NCI-H524 (cell line): ENCODE results near the gene NIPAL3.

Source experiments
- DNase-seq, 2 experiments: peaks; one replicate each; lab custom pipeline; 2025; lab: John Stamatoyannopoulos, UW

NIPAL3 gene

DNA sequence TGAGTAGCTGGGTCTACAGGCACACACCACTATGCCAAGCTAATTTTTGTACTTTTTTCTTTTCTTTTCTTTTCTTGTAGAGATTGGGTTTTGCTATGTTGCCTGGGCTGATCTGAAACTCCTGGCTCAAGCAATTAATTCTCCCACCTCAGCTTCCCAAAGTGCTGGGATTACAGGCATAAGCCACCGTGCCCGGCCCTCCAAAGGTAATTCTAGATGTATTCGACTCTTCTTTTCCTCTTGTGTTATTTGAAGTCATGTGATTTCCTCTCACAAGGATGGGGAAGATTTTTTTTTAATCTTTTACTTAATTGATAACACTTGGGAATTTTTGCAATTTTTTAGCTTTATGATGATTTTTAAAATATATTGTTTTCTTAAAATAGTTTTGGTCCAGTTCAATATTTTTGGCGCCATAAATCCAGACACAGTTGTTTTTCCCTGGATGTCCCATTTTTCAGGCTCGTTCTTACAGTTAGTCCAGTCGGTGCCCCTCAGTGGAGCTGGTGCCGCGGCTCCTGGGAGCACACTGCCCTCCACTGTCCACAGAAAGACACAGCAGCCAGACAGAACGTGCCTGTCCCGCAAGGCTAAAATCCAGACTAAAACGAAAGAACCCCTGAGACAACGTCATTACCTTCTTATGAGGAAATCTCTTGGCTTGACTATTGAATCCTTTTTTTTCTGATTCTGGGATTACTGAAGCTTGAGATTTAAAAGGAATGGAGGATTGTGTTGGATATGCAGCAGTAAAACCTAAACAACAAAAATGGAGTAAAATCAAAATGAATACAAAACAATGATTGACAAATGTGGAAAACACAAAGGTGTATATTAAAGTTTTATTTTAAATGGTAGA lies 24.4 kb upstream of the NIPAL3 start:
- DNase-seq = peak; percentile 60 to 75

DNA sequence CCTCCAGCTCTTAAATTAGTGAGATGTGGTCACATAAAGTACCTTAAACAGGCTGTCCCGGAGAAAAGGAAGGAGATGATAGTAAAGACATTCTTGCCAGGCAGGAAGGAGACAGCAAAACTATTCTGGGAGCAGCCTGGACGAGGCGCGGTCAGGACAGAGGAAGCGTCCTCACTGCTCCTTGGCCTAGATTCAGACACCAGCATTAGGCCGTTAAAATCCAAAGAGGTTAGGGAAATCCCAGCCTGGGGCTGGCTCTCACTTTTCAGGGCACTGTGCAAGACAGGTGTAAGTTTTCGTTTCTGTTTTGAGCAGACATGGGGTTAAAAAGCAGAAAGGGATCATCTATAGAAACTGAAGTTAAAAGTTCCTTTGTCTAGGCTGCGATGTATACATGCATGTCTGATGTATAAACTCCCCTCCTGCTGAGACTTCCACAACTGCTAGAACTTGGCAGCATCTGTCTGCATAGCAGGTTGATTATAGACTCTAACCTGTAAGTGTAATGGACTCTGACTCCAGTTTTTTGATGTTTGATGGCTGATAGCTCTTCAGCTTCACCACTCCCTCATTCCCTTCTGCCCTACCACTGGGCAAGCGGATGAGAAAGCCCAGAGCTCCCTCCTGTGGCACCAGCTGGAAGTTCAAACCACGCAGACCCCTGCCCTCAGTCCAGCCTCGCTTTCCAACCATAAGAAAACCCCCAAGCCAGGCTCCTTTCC lies 23.6 kb upstream of the NIPAL3 start:
- peak in 1 of 2 experiments; percentile 58 for DNase-seq

DNA sequence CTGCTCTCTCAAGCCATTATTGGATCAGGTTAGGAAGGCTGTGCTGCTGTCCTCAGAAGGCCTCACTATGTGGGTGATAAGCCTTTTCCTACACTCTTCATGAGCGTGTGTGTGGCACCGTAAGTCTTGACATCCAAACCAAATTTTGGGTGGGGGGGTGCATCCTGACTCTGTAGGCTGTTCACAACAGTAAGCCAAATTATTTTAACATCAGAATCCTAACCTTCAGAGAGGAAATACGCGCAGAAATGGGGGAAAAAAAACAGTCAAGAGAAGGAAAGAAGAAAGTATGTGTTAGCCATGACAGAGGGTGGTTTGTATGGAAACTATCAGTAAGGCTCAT lies 23.0 kb upstream of the NIPAL3 start:
- no peak for DNase-seq

DNA sequence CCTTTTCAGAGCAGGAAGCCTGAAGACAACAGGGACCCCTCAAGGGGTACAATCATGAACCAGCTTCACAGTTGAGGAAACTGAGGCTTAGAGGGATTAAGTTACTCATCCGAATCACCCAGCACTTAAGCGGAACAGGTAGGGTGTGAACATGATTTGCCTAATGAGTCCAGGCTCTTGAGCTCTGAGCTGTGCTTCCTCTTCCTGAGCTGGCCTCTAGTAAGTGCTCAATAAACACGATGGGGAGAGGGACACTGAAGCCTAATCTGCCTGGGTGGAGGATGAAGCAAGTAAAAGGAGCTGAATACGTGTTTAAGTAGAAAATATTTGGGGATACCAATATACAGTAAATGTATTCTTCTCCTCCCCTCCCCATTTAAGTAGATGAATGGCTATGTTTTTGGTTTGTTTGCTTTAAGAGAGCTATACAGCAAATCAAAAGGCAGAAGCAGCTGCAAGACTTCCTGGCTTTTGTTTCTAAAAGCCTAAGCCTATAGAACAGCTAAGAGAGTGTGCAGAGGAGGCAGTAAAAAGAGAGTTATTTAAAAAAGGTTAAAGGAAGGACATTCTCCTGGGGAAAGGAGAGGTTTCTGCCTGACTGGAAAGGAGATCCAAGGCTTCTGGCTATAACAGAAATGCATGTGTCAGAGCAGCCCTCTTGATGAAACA lies 22.5 kb upstream of the NIPAL3 start:
- DNase-seq = no peak

DNA sequence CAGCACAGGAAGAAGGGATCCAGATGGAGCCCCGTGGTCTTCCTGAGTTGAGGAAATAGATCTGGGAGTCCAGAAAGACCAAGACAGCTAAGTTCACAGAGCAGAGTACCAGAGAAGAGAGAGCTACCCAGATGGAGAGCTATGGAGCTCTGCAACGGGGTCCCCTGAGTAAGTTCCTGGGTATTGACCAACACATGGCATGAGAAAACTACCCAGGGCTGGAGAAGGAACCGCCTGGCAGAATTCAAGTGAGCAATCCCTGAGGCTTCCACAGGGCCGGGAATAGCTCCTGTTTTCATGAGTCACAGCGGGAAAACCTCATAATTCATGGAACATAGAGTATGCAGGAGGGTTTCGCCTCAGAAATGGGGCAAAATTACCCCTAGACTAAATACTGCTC lies 21.7 kb upstream of the NIPAL3 start:
- no peak for DNase-seq

DNA sequence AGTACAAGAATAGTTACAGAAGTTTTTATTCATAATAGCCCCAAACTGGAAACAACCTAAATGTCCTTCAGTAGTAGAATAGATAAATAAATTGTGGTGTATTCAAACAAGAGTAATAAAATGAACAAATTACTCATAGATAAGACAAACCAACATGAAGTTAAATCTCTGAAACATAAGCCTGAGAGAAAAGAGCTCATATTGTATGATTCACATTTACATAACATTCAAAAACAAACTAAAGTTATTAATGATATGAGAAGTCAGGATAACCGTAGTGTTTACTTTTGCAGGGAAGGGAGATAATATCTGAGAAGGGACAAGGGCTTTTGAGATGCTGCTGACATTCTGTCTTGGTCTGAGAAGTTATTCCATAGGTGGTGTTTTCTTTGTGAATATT lies 15.5 kb upstream of the NIPAL3 start:
- DNase-seq = no peak

DNA sequence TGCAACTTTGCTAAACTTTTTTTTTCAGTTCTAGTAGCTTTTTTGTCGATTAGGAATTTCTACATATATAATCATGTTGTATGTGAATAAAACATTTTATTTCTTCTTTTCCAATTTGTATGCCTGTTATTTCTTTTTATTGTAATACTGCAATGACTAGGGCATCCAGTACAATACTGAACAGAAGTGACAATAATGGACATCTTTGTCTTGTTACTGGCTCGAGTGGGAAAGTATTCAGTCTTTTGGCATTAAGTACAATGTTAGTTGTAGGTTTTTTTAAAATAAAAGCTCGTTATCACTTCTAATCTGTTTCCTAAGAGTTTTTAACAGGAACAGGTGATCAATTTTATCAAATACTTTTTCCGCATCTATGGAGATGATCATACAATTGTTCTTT lies 11.8 kb upstream of the NIPAL3 start:
- no peak for DNase-seq

DNA sequence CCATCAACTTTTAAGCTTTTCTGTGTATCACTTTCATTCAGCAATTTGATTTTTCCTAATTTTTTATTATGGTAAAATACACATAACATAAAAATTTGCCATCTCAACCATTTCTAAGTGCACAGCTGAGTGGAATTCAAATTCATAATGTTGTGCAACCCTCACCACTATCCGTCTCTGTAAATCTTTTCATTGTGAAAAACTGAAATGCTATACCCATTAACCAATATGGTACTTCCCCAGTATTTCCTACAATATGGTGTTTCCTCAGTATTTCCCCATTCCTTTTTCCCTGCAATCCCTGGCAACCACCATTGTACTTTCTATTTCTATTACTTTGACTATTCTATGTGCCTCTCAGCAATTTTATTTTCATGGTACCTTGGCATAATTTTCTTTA lies 8.8 kb upstream of the NIPAL3 start:
- DNase-seq = no peak

DNA sequence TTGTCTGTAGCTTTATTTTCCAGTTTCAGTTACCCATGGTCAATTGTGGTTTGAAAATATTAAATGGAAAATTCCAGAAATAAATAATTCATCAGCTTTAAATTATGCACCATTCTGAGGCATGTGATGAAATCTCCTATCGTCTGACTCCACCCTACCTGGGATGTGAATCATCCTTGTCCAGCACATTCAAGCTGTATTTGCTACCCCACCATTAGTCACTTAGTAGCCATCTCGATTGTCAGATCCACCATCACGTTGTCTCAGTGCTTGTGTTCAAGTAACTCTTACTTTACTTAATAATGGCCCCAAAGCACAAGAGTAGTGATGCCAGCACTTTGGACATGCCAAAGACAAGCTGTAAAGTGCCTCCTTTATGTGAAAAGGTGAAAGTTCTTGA lies 6.1 kb upstream of the NIPAL3 start:
- no peak for DNase-seq

DNA sequence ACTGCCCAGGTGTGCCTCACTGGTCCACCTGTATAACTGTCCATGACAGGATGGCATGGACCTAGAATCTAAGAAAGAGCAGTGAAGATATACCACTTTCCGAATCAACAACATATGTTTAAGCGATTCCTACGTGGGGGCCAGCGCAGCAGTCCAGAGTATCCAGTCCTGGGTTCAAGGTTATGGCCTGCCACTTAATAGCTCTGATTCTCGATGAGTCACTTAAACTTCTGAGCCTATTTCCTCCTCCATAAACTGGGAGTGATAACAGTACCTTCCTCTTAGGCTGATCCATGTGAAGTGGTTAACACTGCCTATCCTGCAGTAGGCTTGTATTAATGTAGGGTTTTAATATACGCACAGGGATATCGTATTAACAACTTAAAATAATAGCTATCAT lies 4.9 kb upstream of the NIPAL3 start:
- DNase-seq = no peak

DNA sequence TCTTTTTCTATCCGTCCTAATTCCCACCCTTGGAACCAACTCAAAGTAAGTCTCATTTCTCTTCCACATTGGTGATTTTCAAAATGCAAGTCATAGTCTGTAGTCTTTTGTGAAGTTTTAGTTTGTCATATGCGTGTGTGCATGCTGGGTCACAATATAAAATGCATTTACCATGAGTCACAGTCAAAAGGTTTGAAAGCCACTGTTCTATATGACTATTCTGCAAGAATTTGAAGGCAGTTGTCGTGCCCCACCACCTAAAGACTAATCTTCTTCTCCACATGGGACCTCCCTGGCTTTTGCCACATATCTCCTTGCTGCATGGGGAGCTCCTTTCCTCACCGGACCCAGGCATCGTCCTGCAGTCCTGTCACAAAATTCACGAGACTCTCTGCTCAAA lies 3.6 kb upstream of the NIPAL3 start:
- no peak for DNase-seq

DNA sequence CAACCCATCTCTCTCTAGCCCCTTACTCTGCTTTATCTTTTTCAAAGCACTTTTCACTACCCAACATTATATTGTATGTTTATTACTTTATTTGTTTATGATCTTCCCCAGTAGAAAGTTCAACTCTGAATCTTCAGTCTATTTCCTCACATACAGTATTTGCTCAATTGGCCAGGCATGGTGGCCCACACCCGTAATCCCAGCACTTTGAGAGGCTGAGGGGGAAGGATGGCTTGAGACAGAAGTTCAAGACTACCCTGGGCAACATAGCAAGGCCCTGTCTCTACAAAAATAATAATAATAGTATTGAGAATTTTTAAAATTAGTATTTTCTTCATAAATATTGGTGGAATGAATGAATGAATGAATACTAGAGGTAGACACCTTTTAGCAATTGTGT lies 3.2 kb upstream of the NIPAL3 start:
- DNase-seq = no peak

DNA sequence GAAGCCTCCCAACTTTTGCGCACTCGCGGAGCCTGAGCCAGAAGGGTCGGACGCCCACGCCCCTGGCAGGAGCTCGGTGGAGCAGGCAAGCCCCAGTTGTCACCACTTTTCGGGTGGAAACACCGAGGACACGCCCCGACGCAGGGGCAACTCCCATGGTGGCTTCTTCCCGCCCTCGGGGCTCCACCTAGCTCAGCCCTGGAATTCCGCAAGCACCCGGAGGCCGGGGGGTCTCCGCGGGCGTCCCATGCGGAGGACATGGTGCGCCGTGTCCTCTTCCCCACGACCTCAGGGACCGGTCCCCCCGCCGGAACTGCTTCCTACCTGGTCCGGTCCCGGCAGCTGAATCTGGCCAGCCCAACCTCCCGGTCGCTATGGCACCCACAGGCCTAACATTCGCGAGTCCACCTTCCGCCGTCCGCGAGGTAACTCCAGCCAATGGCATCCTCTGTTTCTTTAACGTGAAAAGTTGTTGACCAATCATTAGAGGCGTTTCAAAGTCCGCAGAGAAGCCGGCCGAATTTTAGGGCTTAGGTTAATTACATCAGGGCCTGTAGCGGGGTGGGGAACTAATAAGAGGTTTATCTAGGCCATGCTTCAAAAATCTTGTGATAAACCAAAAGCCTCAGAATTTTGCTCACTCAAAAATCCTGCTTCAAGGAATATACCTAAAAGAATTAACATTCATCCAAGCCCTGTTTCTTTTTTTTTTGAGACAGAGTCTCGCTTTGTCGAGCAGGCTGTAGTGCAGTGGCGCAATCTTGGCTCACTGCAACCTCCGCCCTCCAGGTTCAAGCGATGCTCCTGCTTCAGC lies 2.0 kb upstream of the NIPAL3 start, which contains the start of gene STPG1:
Gene STPG1, minus strand, starts transcription at position 433 of the 814 bp plus-strand sequence. CDS start 12,394 bp downstream, outside the sequence.
- peak; percentile 74 to 87 for DNase-seq

DNA sequence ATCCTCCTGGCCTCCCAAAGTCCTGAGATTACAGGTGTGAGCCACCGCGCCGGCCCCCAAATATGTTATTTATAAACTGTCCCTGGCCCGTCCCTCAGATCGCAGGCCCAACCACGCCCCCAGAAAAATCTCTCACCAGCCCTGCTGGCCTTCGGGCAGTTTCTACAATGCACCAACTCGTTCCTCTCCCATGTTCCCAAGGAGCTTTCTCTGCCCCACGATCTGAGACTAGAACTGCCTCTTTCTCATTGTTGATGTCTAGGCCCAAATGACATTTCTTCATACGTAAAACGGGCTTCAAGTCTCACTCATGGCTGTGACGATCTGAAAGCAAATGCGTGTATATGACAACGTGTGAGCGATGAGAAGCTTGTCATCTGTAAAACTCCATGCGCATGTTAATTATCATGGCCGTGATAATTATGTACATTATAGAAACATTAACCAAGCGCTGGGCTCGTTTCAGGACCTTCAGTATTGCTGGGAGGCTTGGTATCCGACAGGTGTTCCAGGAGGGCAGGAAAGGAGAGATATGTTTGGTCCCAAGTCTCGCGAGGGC lies 748 bp upstream of the NIPAL3 start:
- no peak for DNase-seq

DNA sequence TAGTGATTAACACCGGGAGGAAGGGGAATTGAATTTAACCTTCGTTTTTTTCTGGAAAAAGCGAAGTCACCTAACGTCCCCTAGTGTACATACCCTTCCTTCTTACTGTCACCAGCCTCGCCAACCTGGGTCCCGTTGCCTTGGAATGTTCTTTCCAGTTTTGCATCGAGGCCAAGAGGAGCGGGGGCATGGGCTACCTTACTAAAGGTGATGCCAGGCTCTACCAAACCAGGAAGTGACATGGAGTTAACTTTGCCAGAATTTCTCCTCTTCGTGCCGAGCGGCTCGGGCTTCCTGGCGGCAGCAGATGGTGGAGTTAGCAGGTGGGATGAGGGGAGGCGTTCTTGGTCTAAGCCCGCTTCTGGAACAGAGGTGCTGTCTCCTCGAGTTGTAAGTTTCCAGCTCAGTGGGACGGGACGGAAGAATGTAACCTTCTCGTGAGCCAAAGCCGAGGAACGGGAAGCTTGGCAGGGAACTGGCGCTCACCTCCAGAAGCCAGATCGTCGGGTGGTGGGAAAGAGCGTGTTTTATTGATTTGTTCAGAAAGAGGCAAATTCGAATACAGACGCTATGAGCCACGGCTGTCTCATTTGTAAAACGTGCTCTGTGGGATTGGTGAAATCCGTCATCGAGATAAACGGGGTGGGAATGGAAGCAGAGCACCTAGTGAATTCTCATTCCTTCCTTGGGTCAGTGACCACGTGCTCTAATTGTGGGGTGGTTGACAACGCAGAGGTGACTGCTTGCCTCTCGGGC lies 486 bp downstream of the NIPAL3 start:
- DNase-seq = peak in 1 of 2 experiments; percentile 50

DNA sequence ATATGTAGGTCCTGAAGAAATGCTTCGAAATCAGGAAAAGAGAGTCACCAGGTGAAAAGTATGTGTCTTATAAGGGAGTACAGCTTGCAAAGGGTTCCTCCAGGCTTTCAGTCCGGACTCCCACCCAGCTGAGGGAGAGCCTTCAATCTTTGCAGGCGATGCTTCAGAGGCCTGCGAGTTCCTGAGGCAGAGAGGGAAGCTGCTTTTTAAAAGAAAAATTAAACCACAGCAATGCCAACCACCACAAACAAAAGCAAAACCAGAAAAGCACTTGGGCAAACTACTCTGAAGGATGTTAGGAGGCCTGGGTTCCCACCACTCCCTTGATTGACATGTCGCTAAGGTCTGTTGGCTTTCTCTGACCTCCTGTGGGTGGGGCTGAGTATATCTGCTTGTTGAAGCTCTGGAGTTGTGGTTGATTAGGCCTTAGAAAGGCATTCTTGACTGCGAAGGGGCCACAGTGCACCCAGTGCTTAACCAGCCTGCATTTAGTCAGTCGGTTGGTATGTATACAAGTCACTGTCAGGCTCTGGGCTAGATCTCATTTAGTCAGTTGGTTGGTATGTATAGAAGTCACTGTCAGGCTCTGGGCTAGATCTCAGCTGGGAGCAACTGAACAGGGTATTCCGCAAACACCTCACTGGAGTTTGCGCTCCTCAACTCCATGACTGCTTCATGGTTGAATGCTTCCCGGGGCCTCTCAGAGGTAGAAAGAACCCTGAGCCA lies 1.2 kb downstream of the NIPAL3 start:
- DNase-seq = no peak

DNA sequence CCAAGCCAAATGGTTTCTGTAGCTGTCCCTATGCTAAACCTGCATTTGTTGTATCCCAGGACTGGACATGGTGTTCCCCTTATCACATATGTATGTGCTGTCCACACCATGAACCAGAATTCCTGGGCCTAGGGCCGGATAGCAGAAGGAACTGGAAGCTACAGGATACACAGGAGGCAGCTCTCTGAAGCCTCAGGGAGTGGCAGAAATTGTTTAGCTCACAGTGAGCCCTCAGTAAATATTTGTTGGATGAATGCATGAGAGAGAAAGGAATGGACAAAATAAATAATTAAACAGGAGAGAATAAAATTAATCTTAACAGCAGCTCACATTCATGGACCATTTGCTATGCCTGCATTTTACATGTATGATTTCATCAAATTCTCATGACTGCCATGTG lies 2.1 kb downstream of the NIPAL3 start:
- DNase-seq = no peak

DNA sequence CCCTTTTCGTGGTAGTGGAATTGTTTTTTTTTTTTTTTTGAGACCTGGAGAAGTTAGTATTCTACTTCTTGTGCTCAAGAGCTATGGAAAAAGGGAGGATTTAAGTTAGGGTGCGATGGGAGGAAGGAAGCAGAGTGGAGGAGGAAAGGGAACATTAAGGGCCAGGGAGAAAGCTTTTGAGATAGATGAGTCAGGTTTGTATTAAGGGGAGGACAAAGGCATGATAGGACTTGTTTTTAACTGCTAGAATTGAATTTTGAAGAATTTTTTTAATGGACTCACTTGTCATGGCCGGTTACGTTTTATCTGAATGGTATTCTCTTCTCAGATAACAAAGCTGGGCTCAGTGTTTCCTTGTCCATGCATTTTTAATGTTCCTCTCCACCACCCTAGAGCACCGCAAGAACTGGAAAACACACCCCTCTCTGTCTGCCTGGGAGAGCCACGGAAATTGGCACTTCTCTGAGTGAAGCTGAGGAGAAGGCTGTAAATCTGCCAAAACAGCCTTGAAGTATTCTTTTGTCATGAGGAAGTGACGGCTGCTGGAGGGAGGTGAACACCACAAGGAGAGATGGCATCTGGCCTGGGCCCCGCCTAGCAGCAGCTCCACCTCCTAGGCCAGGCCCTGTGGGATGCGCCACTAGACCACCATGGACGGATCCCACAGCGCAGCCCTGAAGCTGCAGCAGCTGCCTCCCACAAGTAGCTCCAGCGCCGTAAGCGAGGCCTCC lies 3.5 kb downstream of the NIPAL3 start:
- DNase-seq = peak in 1 of 2 experiments; percentile 46

DNA sequence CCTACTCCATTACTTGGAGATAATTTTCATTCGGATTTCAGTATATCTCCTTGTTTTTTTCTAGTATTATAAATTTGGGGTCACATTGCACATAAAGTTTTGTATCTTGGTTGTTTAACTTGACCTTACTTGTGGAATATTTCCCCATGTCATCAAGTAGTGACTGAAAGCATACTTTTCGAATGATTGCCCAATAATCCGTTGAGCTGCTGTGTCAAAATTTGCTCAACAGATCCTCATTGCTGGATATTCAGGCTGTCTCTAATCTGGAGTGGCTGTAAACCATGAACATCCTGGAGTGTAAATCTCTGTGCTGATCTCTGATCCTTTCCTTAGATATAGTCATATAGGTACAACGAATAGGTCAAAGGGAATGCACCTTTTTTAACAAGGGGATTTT lies 4.9 kb downstream of the NIPAL3 start:
- DNase-seq = no peak

DNA sequence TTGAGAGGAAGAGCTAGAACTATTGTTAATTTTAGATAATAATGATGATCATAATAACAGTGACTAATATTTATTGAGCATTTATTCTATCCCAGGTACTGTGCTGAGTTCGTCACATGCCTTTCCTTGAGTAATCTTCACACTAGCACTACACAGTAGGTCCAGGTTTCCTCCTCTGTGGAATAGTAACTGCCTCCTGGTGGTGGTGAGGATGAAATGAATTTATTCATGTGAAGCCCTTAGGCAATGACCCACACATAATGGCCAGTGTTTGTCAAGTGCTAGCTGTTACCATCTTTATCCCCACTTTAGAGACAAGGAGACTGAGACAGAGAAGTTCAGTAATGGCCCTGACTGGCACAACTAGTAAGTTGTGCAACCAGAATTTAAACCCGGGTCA lies 5.9 kb downstream of the NIPAL3 start:
- DNase-seq = no peak
